IMR-90 (cell line): ENCODE data around the gene CDH23. TPM values are rescaled to one million over a fixed set of nuclear protein-coding genes. Genes with fewer than 3 reads are reported as not detected.

Source experiments
- ATAC-seq: fragments of 200-7000 bp; cut with Tn5 transposase; 2 replicates; pipeline ENCODE4 v1.9.1; 2020; ENCODE audit warnings: low read depth, mild to moderate bottlenecking, moderate library complexity
- BruUV-seq: library from RNA; stranded (reverse); fragments of 400-500 nt; replicated peaks from 2 replicates; lab custom pipeline; 2021; lab: Mats Ljungman, UMichigan
- CTCF ChIA-PET: fragments of 300-600 bp; formaldehyde crosslinking; extraction: SDS; loops from one replicate; lab custom pipeline; 2021; ENCODE audit warnings: antibody characterized with exemption; lab: Yijun Ruan, JAX
- POLR2A ChIA-PET: fragments of 300-600 bp; sonication (Branson Sonifier 250); formaldehyde crosslinking; loops from one replicate; lab custom pipeline; 2022; ENCODE audit warnings: antibody characterized with exemption; ENCODE audit not compliant: unreplicated experiment; lab: Charles Lee
- DNase-seq: peaks from one replicate; pipeline ENCODE4 v3.0.0; 2013
- H2AFZ ChIP-seq: replicated peaks from 2 replicates; pipeline ENCODE3; 2013; ENCODE audit warnings: low read length, mild to moderate bottlenecking; ENCODE audit not compliant: poor library complexity
- H2AK5ac ChIP-seq: 2 replicates; pipeline ENCODE4 v1.6.1; 2013; ENCODE audit warnings: low read depth, low read length, inconsistent platforms
- H2AK9ac ChIP-seq: replicated peaks from 2 replicates; pipeline ENCODE3; 2013; ENCODE audit warnings: mild to moderate bottlenecking, low read depth, low read length, moderate library complexity; ENCODE audit not compliant: poor library complexity
- H2BK120ac ChIP-seq: 2 replicates; pipeline ENCODE4 v1.6.1; 2013; ENCODE audit warnings: low read depth, low read length, inconsistent platforms
- H2BK15ac ChIP-seq: 3 replicates; pipeline ENCODE4 v1.6.1; 2013; ENCODE audit warnings: low read depth, low read length, inconsistent platforms
- H2BK20ac ChIP-seq: 2 replicates; pipeline ENCODE4 v1.6.1; 2013; ENCODE audit warnings: low read depth, mild to moderate bottlenecking, inconsistent platforms, low read length, moderate library complexity
- H2BK5ac ChIP-seq: 2 replicates; pipeline ENCODE4 v1.6.1; 2013; ENCODE audit warnings: mild to moderate bottlenecking, low read depth, low read length, inconsistent platforms; ENCODE audit not compliant: poor library complexity, severe bottlenecking
- H3K14ac ChIP-seq: replicated peaks from 2 replicates; pipeline ENCODE4 v1.6.1; 2013; ENCODE audit warnings: low read depth, low read length, inconsistent platforms
- H3K18ac ChIP-seq: 2 replicates; pipeline ENCODE4 v1.6.1; 2013; ENCODE audit warnings: low read depth, low read length, control low read depth
- H3K23ac ChIP-seq: 2 replicates; pipeline ENCODE4 v1.6.1; 2013; ENCODE audit warnings: low read depth, low read length, inconsistent platforms
- H3K27ac ChIP-seq: 2 replicates; pipeline ENCODE4 v1.5.1; 2013; ENCODE audit warnings: mild to moderate bottlenecking, control low read depth, low read length; ENCODE audit not compliant: insufficient read depth
- H3K27me3 ChIP-seq: 2 replicates; pipeline ENCODE4 v1.6.1; 2013; ENCODE audit warnings: low read length; ENCODE audit not compliant: control insufficient read depth, insufficient read depth
- H3K36me3 ChIP-seq: 2 replicates; pipeline ENCODE4 v1.6.1; 2013; ENCODE audit warnings: low read length, mixed read lengths; ENCODE audit not compliant: control insufficient read depth, insufficient read depth
- H3K4ac ChIP-seq: 2 replicates; pipeline ENCODE4 v1.6.1; 2013; ENCODE audit warnings: low read depth, low read length, inconsistent platforms
- H3K4me1 ChIP-seq: 2 replicates; pipeline ENCODE4 v1.6.1; 2013; ENCODE audit warnings: low read length, mixed read lengths; ENCODE audit not compliant: control insufficient read depth, insufficient read depth
- H3K4me2 ChIP-seq: 2 replicates; pipeline ENCODE4 v1.6.1; 2013; ENCODE audit warnings: low read depth, mild to moderate bottlenecking, control low read depth, low read length, moderate library complexity
- H3K4me3 ChIP-seq: 2 replicates; pipeline ENCODE4 v1.5.1; 2013; ENCODE audit warnings: low read depth, mild to moderate bottlenecking, control low read depth, low read length, moderate library complexity; ENCODE audit not compliant: insufficient read depth
- H3K56ac ChIP-seq: 2 replicates; pipeline ENCODE4 v1.6.1; 2013; ENCODE audit warnings: low read length, inconsistent platforms; ENCODE audit not compliant: insufficient read depth; ENCODE audit errors: extremely low read depth
- H3K79me1 ChIP-seq, 2 experiments: 2 replicates each; pipeline ENCODE4 v1.6.1; 2013; ENCODE audit warnings: low read length in 2 of 2, inconsistent platforms in 1 of 2, low read depth in 1 of 2
- H3K9ac ChIP-seq: 2 replicates; pipeline ENCODE4 v1.6.1; 2013; ENCODE audit warnings: low read depth, low read length, control low read depth
- H3K9me1 ChIP-seq: 2 replicates; pipeline ENCODE4 v1.6.1; 2013; ENCODE audit warnings: low read length, inconsistent platforms; ENCODE audit not compliant: insufficient read depth
- H3K9me3 ChIP-seq: 2 replicates; pipeline ENCODE4 v1.6.1; 2013; ENCODE audit warnings: low read length; ENCODE audit not compliant: control insufficient read depth, insufficient read depth
- H4K20me1 ChIP-seq: 2 replicates; pipeline ENCODE4 v1.6.1; 2013; ENCODE audit warnings: low read length, inconsistent platforms; ENCODE audit not compliant: insufficient read depth
- H4K5ac ChIP-seq: 2 replicates; pipeline ENCODE4 v1.6.1; 2013; ENCODE audit warnings: mild to moderate bottlenecking, low read depth, low read length, control low read depth
- H4K8ac ChIP-seq, 2 experiments: 2 replicates each; pipeline ENCODE4 v1.6.1; 2013; ENCODE audit warnings: low read depth in 2 of 2, low read length in 2 of 2, control low read depth in 1 of 2, inconsistent platforms in 1 of 2
- H4K91ac ChIP-seq: 2 replicates; pipeline ENCODE4 v1.6.1; 2013; ENCODE audit warnings: low read depth, low read length, inconsistent platforms; ENCODE audit not compliant: insufficient read depth
- CEBPB ChIP-seq: IDR thresholded peaks from 2 replicates; pipeline ENCODE4 v1.6.1; 2012; ENCODE audit warnings: low read depth, low read length, improper control_type of control experiment
- FOS ChIP-seq: fragments of 150-350 bp; IDR thresholded peaks from 2 replicates; pipeline ENCODE4 v1.6.1; 2016; ENCODE audit warnings: low read depth, low read length
- MAFK ChIP-seq: IDR thresholded peaks from 2 replicates; pipeline ENCODE4 v1.6.1; 2012; ENCODE audit warnings: low read depth, low read length, improper control_type of control experiment
- MAZ ChIP-seq: IDR thresholded peaks from 2 replicates; pipeline ENCODE4 v1.6.1; 2012; ENCODE audit warnings: low read depth, mild to moderate bottlenecking, low read length, improper control_type of control experiment, moderate library complexity, borderline replicate concordance
- MXI1 ChIP-seq: IDR thresholded peaks from 2 replicates; pipeline ENCODE4 v1.6.1; 2012; ENCODE audit warnings: low read depth, mild to moderate bottlenecking, low read length, moderate library complexity, borderline replicate concordance
- NFE2L2 ChIP-seq: fragments of 150-350 bp; IDR thresholded peaks from 2 replicates; pipeline ENCODE4 v1.6.1; 2016; ENCODE audit warnings: low read depth, mild to moderate bottlenecking, low read length
- POLR2A ChIP-seq: IDR thresholded peaks from 2 replicates; pipeline ENCODE4 v1.6.1; 2012; ENCODE audit warnings: mild to moderate bottlenecking, low read depth, low read length
- RAD21 ChIP-seq: IDR thresholded peaks from 2 replicates; pipeline ENCODE4 v1.6.1; 2012; ENCODE audit warnings: low read length, improper control_type of control experiment
- RCOR1 ChIP-seq: IDR thresholded peaks from 2 replicates; pipeline ENCODE4 v1.6.1; 2012; ENCODE audit warnings: mild to moderate bottlenecking, low read length, improper control_type of control experiment; ENCODE audit not compliant: insufficient replicate concordance
- RFX5 ChIP-seq: IDR thresholded peaks from 2 replicates; pipeline ENCODE4 v1.8.0; 2012; ENCODE audit warnings: low read depth, mild to moderate bottlenecking, low read length, moderate library complexity
- SMC3 ChIP-seq: fragments of 150-350 bp; IDR thresholded peaks from 2 replicates; pipeline ENCODE4 v1.6.1; 2016; ENCODE audit warnings: low read depth, mild to moderate bottlenecking, antibody characterized with exemption, low read length, moderate library complexity
- WGBS, 2 experiments: methylation state at CpG; one replicate each; pipeline versions ENCODE4 v1.1.5 to v1.1.7; 2013; ENCODE audit warnings: missing lambda C conversion rate in 2 of 2; ENCODE audit not compliant: insufficient read length in 1 of 2; ENCODE audit errors: extremely low coverage in 2 of 2; 5-methylcytosine and 5-hydroxymethylcytosine counted together
- dilution Hi-C: fragments of 300-500 bp; cut with HindIII; formaldehyde crosslinking; loops from one replicate; pipeline ENCODE4 v1.14.3; 2018; ENCODE audit warnings: low sequenced_read_pairs; ENCODE audit not compliant: unreplicated experiment
- in situ Hi-C: fragments of 300-500 bp; cut with MboI; formaldehyde crosslinking; loops from 3 replicates; pipeline ENCODE4 v1.14.3; 2019; ENCODE audit warnings: low sequenced_read_pairs, inconsistent platforms, mixed read lengths
- intact Hi-C: fragments of 100-400 bp; cut with micrococcal nuclease; formaldehyde crosslinking; loops from 2 replicates; pipeline ENCODE4 v1.10.0; 2022
- polyA plus RNA-seq, 3 experiments: library from polyadenylated mRNA; depleted of rRNA; stranded (reverse); fragments of >200 nt; gene quantifications; 2 replicates each; pipeline ENCODE4 v1.2.3, GENCODE V29; 2012; ENCODE audit warnings: low replicate concordance in 1 of 3
- total RNA-seq: library from RNA; depleted of rRNA; stranded (reverse); fragments of >200 nt; gene quantifications from 2 replicates; pipeline ENCODE4 v1.2.3, GENCODE V29; 2012
- TF ChIP-seq, protein P1 (sequence below): fragments of 150-350 bp; IDR thresholded peaks from 2 replicates; pipeline ENCODE4 v1.6.1; 2017; ENCODE audit warnings: mild to moderate bottlenecking, antibody characterized with exemption, low read length, low read depth
- TF ChIP-seq, protein P2 (sequence below): conservative IDR thresholded peaks from 2 replicates; pipeline ENCODE4 v1.5.1; 2012; ENCODE audit warnings: mild to moderate bottlenecking, low read depth, low read length, improper control_type of control experiment
- TF ChIP-seq, protein P3 (sequence below): fragments of 150-350 bp; IDR thresholded peaks from 2 replicates; pipeline ENCODE4 v1.6.1; 2016; ENCODE audit warnings: low read depth, mild to moderate bottlenecking, low read length, moderate library complexity, borderline replicate concordance

CDH23 gene
- total and polyA plus RNA-seq, 2 of the 4 experiments (the other 2 are of a cell fraction), result under 0.01 to 0.03 TPM

DNA sequence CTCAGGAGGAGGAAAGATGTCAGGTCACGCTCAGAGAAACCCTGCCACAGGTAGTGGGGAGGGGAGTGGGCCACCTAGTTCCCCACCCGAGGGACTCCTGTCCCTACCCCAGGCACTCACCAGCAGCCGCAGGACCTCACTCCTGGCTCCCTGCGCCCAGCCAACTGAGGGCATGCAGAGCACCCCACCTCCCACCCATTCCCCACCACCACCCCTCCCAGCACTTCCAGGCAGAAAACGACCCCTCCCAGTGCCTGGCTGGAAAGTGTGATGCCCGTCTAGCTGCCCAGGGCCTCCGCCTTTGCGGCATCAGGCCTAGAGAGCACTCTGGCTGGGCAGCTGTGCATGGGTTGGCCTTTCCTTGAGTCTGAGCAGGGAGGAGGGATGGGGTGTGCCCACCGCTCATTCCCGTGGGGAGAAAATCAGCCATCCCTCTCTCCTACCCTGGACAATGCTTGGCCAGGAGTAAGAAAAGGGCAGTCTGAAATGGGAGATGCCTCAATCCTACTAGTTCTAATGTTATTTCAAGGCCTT, 321.5 kb downstream of the CDH23 start:
- no peaks in the 10 kb centered on the region for H4K20me1 ChIP-seq
- no peak overlapping the region for H2AK5ac ChIP-seq
- H3K27me3 ChIP-seq, result peaks cover 13% of the 10 kb centered on the region
- no peak overlapping the region for H2BK5ac ChIP-seq
- no peak overlapping the region for H3K4ac ChIP-seq
- no peak overlapping the region for H2BK120ac ChIP-seq
- H4K5ac ChIP-seq, result no peak overlapping the region; the same call in 1 of the 2 replicates
- no peak overlapping the region for H3K9ac ChIP-seq
- WGBS, 2 experiments, result no CpG with 5 or more reads among the region's 10 CpGs
- H3K4me1 ChIP-seq, result peaks cover 23% of the 10 kb centered on the region
- no peak overlapping the region for H2AK9ac ChIP-seq
- peak overlapping the region; percentile 63; the same call in 1 of the 2 replicates for H3K27ac ChIP-seq
- ChIA-PET CTCF (interaction anchor here (1.5 kb wide), 1 partner anchor 10 kb away, joined by 5 read pairs; no protein-coding TSS in a partner anchor), POLR2A (no interaction called here)
- no peak overlapping the region for H2BK20ac ChIP-seq
- intact Hi-C loops (no loop called here), dilution Hi-C loops (no loop called here), in situ Hi-C loops (no loop called here)
- H4K91ac ChIP-seq, result no peak overlapping the region
- H2BK15ac ChIP-seq, result no peak overlapping the region
- no peak overlapping the region for H3K4me2 ChIP-seq
- H3K23ac ChIP-seq, result no peak overlapping the region
- BruUV-seq, result no TSS peak
- no peaks in the 10 kb centered on the region for H3K79me1 ChIP-seq
- TF ChIP-seq MAZ (no peak), NFE2L2 (no peak), SMC3 (no peak), RFX5 (no peak), RAD21 (no peak), MAFK (no peak), FOS (no peak), CEBPB (no peak), MXI1 (no peak), RCOR1 (no peak), POLR2A (no peak)
- TF ChIP-seq, protein P1, sequence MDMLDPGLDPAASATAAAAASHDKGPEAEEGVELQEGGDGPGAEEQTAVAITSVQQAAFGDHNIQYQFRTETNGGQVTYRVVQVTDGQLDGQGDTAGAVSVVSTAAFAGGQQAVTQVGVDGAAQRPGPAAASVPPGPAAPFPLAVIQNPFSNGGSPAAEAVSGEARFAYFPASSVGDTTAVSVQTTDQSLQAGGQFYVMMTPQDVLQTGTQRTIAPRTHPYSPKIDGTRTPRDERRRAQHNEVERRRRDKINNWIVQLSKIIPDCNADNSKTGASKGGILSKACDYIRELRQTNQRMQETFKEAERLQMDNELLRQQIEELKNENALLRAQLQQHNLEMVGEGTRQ, result no peak
- TF ChIP-seq, protein P2, sequence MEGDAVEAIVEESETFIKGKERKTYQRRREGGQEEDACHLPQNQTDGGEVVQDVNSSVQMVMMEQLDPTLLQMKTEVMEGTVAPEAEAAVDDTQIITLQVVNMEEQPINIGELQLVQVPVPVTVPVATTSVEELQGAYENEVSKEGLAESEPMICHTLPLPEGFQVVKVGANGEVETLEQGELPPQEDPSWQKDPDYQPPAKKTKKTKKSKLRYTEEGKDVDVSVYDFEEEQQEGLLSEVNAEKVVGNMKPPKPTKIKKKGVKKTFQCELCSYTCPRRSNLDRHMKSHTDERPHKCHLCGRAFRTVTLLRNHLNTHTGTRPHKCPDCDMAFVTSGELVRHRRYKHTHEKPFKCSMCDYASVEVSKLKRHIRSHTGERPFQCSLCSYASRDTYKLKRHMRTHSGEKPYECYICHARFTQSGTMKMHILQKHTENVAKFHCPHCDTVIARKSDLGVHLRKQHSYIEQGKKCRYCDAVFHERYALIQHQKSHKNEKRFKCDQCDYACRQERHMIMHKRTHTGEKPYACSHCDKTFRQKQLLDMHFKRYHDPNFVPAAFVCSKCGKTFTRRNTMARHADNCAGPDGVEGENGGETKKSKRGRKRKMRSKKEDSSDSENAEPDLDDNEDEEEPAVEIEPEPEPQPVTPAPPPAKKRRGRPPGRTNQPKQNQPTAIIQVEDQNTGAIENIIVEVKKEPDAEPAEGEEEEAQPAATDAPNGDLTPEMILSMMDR, result no peak
- TF ChIP-seq, protein P3, sequence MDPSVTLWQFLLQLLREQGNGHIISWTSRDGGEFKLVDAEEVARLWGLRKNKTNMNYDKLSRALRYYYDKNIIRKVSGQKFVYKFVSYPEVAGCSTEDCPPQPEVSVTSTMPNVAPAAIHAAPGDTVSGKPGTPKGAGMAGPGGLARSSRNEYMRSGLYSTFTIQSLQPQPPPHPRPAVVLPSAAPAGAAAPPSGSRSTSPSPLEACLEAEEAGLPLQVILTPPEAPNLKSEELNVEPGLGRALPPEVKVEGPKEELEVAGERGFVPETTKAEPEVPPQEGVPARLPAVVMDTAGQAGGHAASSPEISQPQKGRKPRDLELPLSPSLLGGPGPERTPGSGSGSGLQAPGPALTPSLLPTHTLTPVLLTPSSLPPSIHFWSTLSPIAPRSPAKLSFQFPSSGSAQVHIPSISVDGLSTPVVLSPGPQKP, result no peak
- ATAC-seq, result no peak
- no peak overlapping the region for H3K14ac ChIP-seq
- H2AFZ ChIP-seq, result no peak overlapping the region
- H4K8ac ChIP-seq, result no peak overlapping the region
- H3K9me1 ChIP-seq, result no peaks in the 10 kb centered on the region
- no peak overlapping the region for H3K56ac ChIP-seq
- H3K4me3 ChIP-seq, result no peak overlapping the region
- H3K18ac ChIP-seq, result peak overlapping the region; percentile 12; the same call in 1 of the 2 replicates
- no peak for DNase-seq
- no peaks in the 10 kb centered on the region for H3K36me3 ChIP-seq
- H3K9me3 ChIP-seq, result no peaks in the 10 kb centered on the region; the same call in 1 of the 2 replicates
